H1 (cell line): ENCODE data around the gene FXR1. TPM values are rescaled to one million over a fixed set of nuclear protein-coding genes. Genes with fewer than 3 reads are reported as not detected.

Experiments used
- BCL11A ChIP-seq, 2 experiments: IDR thresholded peaks; one replicate each; pipeline ENCODE4 v1.6.1; 2011; ENCODE audit warnings: low read depth in 2 of 2, low read length in 2 of 2, mild to moderate bottlenecking in 2 of 2
- YY1 ChIP-seq: IDR thresholded peaks from 2 replicates; pipeline ENCODE4 v1.6.1; 2011; ENCODE audit warnings: low read depth, mild to moderate bottlenecking, low read length
- polyA plus RNA-seq, 7 experiments: library from polyadenylated mRNA; depleted of rRNA in 3 of 7; stranded (reverse) in 5 of 7; unstranded in 2 of 7; fragments of >200 nt in 5 of 7; fragments of 200-250 nt in 2 of 7; gene quantifications; 1 replicate in 5 of 7; 2 replicates in 1 of 7; 4 replicates in 1 of 7; pipeline versions ENCODE4 v1.2.1 to v1.2.3, GENCODE V29; 2011 to 2013; ENCODE audit warnings: missing spikeins in 2 of 7, mixed read lengths in 2 of 7
- total RNA-seq: library from RNA; stranded (reverse); fragmentation: NEBNext Ultra II Directional; extraction: Animal tissue kit (Norgen Biotek cat#: 25700); gene quantifications from 2 replicates; pipeline ENCODE4 v1.2.1, GENCODE V29; 2021
- TF ChIP-seq, protein P1 (sequence below): IDR thresholded peaks from 2 replicates; pipeline ENCODE4 v1.6.1; 2011; ENCODE audit warnings: low read depth, mild to moderate bottlenecking, low read length; ENCODE audit not compliant: insufficient read depth

Gene FXR1
- total and polyA plus RNA-seq, 2 of the 8 experiments (the other 6 are each of a cell fraction or from before 2014, with no cell fraction given): 108 to 283 TPM

GRCh38 chr3:180875124-180875698, 37.3 kb upstream of the FXR1 start (continued):
- TF ChIP-seq YY1: no peak
- no peak for TF ChIP-seq BCL11A (IDR thresholded peaks at IDR 0.05; ENCODE audit: low read depth in 2 of 2, low read length in 2 of 2)
- TF ChIP-seq, protein P1, sequence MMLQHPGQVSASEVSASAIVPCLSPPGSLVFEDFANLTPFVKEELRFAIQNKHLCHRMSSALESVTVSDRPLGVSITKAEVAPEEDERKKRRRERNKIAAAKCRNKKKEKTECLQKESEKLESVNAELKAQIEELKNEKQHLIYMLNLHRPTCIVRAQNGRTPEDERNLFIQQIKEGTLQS: no peak
